ENCODE data around the gene PDE9A.

PDE9A gene

DNA sequence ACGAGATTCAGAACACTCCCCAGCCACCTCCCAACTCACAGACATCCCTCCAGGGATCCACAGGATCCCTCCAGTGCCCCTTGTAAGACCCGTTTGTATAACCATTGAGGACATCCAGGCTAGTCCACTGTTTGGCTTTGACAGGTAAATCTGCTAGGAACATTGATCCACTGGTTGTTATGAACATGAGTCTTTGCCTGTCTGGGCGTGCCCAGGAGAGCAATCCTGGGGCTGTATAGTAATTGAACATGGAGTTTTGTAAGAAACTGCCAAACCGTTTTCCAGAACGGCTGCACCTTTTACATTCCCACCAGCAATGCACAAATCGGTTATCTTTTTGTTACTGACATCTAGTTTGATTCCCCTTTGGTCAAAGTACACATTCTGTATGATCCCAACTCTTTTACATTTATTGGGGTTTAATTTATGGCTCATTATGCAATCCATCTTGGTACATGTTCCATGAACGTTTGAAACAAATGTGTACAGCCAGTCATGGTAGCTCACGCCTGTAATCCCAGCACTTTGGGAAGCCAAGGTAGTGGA lies 137.2 kb downstream of the PDE9A start:
- H3K4me2 ChIP-seq (ENCODE audit: low read depth, low read length): no peak overlapping the region
- H3K9me3 ChIP-seq (replicated peaks; ENCODE audit: insufficient read depth, low read length): no peaks in the 10 kb centered on the region
- no peaks in the 10 kb centered on the region for H3K9me2 ChIP-seq (replicated peaks; ENCODE audit: insufficient read depth, low read length)
- no peak overlapping the region for H2AFZ ChIP-seq (ENCODE audit: low read length)
- H3K4me1 ChIP-seq (ENCODE audit: low read length): no peaks in the 10 kb centered on the region
- TF ChIP-seq EZH2phosphoT487 (IDR thresholded peaks at IDR 0.05; ENCODE audit: low read length) (no peak), CTCF (IDR thresholded peaks at IDR 0.05; ENCODE audit: low read length) (no peak), EZH2 (optimal IDR thresholded peaks at IDR 0.05; ENCODE audit: low read depth, low read length) (no peak)
- no peak overlapping the region for H3K4me3 ChIP-seq (ENCODE audit: low read length)
- no peak overlapping the region for H3K9ac ChIP-seq (ENCODE audit: low read length)
- no peaks in the 10 kb centered on the region; the same call in 1 of the 2 replicates for H4K20me1 ChIP-seq (ENCODE audit: insufficient read depth, low read length)
- no peaks in the 10 kb centered on the region for H3F3A ChIP-seq (ENCODE audit: insufficient read depth, low read length)
- no peaks in the 10 kb centered on the region for H3K36me3 ChIP-seq (replicated peaks; ENCODE audit: insufficient read depth, low read length)
- H3K79me2 ChIP-seq (ENCODE audit: low read length): no peaks in the 10 kb centered on the region
- no peak for DNase-seq
- no peak overlapping the region for H3K27ac ChIP-seq (ENCODE audit: low read length)
- H3K27me3 ChIP-seq (replicated peaks; ENCODE audit: insufficient read depth, low read length): peaks cover 99% of the 10 kb centered on the region

- H3F3A ChIP-seq (ENCODE audit: insufficient read depth, low read length): no peaks in the 10 kb centered on the region
- H4K20me1 ChIP-seq (ENCODE audit: insufficient read depth, low read length): no peaks in the 10 kb centered on the region; the same call in 1 of the 2 replicates
- no peak overlapping the region for H2AFZ ChIP-seq (ENCODE audit: low read length)
- H3K9me2 ChIP-seq (replicated peaks; ENCODE audit: insufficient read depth, low read length): no peaks in the 10 kb centered on the region
- no peaks in the 10 kb centered on the region for H3K36me3 ChIP-seq (replicated peaks; ENCODE audit: insufficient read depth, low read length)
- H3K27me3 ChIP-seq (replicated peaks; ENCODE audit: insufficient read depth, low read length): peaks cover 98% of the 10 kb centered on the region
- TF ChIP-seq EZH2phosphoT487 (IDR thresholded peaks at IDR 0.05; ENCODE audit: low read length) (no peak), CTCF (IDR thresholded peaks at IDR 0.05; ENCODE audit: low read length) (no peak), EZH2 (optimal IDR thresholded peaks at IDR 0.05; ENCODE audit: low read depth, low read length) (no peak)
- no peak for DNase-seq
- H3K9me3 ChIP-seq (replicated peaks; ENCODE audit: insufficient read depth, low read length): no peaks in the 10 kb centered on the region
- H3K79me2 ChIP-seq (ENCODE audit: low read length): no peaks in the 10 kb centered on the region
- H3K4me1 ChIP-seq (ENCODE audit: low read length): no peaks in the 10 kb centered on the region
- H3K4me3 ChIP-seq (ENCODE audit: low read length): no peak overlapping the region
- no peak overlapping the region for H3K4me2 ChIP-seq (ENCODE audit: low read depth, low read length)
- no peak overlapping the region for H3K9ac ChIP-seq (ENCODE audit: low read length)
- no peak overlapping the region for H3K27ac ChIP-seq (ENCODE audit: low read length)
Measured at GRCh38 chr21:42793774-42794173, 140.4 kb downstream of the PDE9A start.

DNA sequence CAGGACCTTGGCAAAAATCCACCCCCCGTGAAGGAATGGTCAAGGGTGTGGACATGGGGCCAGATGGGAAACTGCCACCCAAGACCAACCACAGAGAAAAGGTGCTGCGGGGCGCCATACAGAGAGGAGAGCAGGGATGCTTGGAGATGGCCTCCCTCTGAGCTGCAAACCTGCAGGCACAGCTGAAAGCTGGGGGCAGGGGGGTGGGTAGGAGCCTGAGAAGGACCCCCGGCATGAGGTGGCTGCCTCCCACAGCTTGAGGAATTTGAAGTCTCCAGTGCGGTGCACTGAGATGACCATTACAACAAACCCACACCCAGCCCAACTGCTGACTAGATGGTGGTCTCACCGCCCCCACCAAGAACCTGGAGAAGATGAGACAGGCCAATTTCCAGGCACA lies 141.1 kb downstream of the PDE9A start:
- H3K9me2 ChIP-seq (replicated peaks; ENCODE audit: insufficient read depth, low read length): no peaks in the 10 kb centered on the region
- H2AFZ ChIP-seq (ENCODE audit: low read length): no peak overlapping the region
- TF ChIP-seq CTCF (IDR thresholded peaks at IDR 0.05; ENCODE audit: low read length): no peak
- no peak for TF ChIP-seq EZH2 (optimal IDR thresholded peaks at IDR 0.05; ENCODE audit: low read depth, low read length)
- no peak for TF ChIP-seq EZH2phosphoT487 (IDR thresholded peaks at IDR 0.05; ENCODE audit: low read length)
- no peak overlapping the region for H3K27ac ChIP-seq (ENCODE audit: low read length)
- H3K36me3 ChIP-seq (replicated peaks; ENCODE audit: insufficient read depth, low read length): no peaks in the 10 kb centered on the region
- H3K4me2 ChIP-seq (ENCODE audit: low read depth, low read length): no peak overlapping the region
- no peak for DNase-seq
- peaks cover 99% of the 10 kb centered on the region for H3K27me3 ChIP-seq (replicated peaks; ENCODE audit: insufficient read depth, low read length)
- no peaks in the 10 kb centered on the region for H3F3A ChIP-seq (ENCODE audit: insufficient read depth, low read length)
- no peaks in the 10 kb centered on the region for H3K79me2 ChIP-seq (ENCODE audit: low read length)
- no peaks in the 10 kb centered on the region for H3K4me1 ChIP-seq (ENCODE audit: low read length)
- H3K4me3 ChIP-seq (ENCODE audit: low read length): no peak overlapping the region
- H4K20me1 ChIP-seq (ENCODE audit: insufficient read depth, low read length): no peaks in the 10 kb centered on the region; the same call in 1 of the 2 replicates
- H3K9ac ChIP-seq (ENCODE audit: low read length): no peak overlapping the region
- no peaks in the 10 kb centered on the region for H3K9me3 ChIP-seq (replicated peaks; ENCODE audit: insufficient read depth, low read length)
